Astrocyte of the spinal cord (primary cell): ENCODE results near the gene TRIM17.

Experiments used
- DNase-seq: peaks from one replicate; pipeline ENCODE4 v3.0.0; 2011; ENCODE audit warnings: low read depth, low spot score
- H3K4me3 ChIP-seq: 2 replicates; pipeline ENCODE4 v1.5.1; 2011; ENCODE audit warnings: low read depth, mild to moderate bottlenecking, low read length, moderate library complexity
- in situ Hi-C: cut with HindIII; loops from 2 replicates; pipeline ENCODE4 v1.10.0; 2017; ENCODE audit warnings: low sequenced_read_pairs
- TF ChIP-seq, protein P1 (sequence below): IDR thresholded peaks from 2 replicates; pipeline ENCODE4 v1.5.1; 2012; ENCODE audit warnings: low read depth, mild to moderate bottlenecking, low read length, inconsistent platforms

The TRIM17 gene

DNA sequence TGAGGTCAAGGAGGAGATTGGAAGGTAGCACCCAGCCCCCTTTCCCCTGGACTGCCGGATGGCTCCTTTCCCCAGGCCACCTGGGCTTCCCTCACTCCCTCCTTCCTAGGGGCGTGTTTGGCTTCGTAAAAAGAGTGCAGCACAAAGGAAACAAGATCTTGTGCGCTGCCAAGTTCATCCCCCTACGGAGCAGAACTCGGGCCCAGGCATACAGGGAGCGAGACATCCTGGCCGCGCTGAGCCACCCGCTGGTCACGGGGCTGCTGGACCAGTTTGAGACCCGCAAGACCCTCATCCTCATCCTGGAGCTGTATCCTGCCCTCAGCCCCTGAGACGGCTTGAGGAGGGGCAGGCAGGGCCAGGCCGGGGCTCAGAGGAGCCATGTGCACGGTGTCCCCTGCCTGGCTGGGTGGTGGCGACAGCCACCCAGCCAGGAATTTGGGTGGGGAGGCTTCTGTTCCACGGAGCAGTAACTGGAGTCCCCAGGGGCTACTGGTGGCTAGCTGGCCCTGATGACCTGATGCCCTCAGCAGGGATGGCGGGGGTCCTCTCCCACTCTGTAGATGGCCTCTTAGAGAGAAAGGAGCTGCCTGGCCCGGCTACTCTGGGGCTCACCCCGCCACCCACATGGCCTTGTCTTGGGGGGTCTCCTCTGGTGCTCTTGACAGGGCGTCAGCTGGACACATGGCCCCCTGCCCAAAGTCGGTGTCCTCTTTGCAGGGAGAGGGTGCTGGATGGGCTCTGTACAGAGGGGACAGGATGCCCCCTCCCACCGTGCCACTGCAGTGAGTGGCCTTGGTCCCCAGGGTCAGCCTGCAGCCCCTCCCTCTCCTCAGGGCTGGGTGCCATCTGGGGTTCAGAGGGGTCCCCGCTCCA lies 49.6 kb downstream of the TRIM17 start:
- DNase-seq, result no peak
- no peak overlapping the region for H3K4me3 ChIP-seq
- in situ Hi-C loops, result no loop called here
- TF ChIP-seq, protein P1, sequence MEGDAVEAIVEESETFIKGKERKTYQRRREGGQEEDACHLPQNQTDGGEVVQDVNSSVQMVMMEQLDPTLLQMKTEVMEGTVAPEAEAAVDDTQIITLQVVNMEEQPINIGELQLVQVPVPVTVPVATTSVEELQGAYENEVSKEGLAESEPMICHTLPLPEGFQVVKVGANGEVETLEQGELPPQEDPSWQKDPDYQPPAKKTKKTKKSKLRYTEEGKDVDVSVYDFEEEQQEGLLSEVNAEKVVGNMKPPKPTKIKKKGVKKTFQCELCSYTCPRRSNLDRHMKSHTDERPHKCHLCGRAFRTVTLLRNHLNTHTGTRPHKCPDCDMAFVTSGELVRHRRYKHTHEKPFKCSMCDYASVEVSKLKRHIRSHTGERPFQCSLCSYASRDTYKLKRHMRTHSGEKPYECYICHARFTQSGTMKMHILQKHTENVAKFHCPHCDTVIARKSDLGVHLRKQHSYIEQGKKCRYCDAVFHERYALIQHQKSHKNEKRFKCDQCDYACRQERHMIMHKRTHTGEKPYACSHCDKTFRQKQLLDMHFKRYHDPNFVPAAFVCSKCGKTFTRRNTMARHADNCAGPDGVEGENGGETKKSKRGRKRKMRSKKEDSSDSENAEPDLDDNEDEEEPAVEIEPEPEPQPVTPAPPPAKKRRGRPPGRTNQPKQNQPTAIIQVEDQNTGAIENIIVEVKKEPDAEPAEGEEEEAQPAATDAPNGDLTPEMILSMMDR, result no peak

DNA sequence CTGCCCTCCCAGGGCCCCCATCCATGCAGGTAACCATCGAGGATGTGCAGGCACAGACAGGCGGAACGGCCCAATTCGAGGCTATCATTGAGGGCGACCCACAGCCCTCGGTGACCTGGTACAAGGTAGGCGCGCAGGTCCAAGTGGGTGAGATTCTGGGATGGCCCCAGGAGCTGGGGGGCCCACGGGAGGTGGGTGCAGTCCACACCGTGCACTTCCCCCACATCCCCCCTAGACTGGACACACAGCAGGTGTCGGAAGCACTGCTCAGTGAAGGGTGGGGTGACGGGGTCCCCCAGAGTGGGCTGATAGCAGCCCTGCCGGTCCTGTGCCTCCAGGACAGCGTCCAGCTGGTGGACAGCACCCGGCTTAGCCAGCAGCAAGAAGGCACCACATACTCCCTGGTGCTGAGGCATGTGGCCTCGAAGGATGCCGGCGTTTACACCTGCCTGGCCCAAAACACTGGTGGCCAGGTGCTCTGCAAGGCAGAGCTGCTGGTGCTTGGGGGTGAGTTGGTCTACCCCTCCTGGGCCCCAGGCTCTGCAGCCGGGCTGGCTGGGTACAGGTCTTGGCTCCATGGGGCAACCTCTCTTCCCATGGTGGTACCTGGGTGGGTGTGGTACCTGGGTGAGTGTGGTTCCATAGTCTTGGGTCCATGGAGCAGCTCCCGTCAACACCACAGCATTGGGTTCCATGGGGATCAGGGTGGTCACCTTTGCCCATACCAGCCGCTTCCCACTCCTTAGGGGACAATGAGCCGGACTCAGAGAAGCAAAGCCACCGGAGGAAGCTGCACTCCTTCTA lies 50.4 kb downstream of the TRIM17 start:
- in situ Hi-C loops, result no loop called here
- no peak overlapping the region for H3K4me3 ChIP-seq
- TF ChIP-seq, protein P1, result no peak
- no peak for DNase-seq

DNA sequence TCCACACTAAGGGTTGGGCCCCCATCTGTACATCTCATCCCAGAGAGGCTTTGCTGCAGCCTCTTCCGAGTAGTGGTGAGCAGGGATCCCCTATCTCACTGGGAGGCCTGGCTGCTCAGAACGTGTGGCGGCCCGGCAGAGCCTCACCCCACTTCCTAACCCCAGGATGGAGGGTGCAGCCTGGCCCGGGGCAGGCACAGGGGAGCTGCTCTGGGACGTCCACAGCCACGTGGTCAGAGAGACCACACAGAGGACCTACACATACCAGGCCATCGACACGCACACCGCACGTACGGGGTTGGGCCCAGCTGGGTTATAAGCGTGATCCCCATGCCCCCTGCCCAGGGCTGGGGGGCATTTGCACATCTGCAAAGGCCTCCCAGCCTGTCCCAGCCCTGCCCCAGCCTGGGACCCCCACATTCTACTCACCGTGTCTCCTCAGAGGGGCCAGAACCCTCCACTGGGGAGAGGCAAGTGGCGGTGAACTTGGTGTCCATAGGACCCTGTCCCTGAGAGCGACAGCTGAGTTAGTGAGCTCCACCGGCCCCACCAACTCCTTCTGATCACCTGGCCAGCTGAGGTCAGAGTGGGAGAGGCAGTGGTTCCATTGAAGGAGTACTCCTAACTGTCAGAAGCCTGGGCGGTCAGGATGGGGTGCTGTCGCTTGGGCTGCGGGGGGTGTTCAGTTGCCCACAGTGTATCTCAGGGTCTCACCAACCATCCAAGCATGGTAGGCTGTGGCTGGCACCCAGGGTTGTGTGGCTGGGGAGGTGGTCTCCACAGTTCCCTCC lies 51.2 kb downstream of the TRIM17 start:
- no peak overlapping the region for H3K4me3 ChIP-seq
- TF ChIP-seq, protein P1, result no peak
- no peak for DNase-seq
- in situ Hi-C loops, result no loop called here

DNA sequence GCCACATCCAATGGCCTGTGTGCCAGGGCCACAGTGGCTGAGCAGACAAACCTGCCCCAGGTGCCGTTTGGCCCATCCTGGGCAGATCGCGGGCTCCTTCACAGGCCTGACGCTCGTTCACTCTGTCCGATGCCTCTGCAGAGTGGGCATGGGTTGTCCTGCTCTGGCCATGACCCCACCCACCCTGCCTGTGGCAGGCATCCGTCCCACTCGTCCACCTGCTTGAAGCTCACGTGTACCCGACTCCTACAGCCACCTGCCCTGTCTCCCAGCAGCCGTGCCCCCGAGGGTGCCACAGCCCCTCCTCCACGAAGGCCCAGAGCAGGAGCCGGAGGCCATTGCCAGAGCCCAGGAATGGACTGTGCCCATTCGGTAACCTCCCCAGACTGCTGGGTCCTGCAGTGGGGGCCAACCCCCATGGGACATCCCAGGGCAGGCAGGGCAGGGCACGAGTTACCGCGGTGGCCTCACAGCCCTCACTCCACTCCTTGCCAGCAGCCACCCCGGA lies 51.9 kb downstream of the TRIM17 start:
- TF ChIP-seq, protein P1, result no peak
- no peak overlapping the region for H3K4me3 ChIP-seq
- DNase-seq, result no peak
- in situ Hi-C loops, result no loop called here

DNA sequence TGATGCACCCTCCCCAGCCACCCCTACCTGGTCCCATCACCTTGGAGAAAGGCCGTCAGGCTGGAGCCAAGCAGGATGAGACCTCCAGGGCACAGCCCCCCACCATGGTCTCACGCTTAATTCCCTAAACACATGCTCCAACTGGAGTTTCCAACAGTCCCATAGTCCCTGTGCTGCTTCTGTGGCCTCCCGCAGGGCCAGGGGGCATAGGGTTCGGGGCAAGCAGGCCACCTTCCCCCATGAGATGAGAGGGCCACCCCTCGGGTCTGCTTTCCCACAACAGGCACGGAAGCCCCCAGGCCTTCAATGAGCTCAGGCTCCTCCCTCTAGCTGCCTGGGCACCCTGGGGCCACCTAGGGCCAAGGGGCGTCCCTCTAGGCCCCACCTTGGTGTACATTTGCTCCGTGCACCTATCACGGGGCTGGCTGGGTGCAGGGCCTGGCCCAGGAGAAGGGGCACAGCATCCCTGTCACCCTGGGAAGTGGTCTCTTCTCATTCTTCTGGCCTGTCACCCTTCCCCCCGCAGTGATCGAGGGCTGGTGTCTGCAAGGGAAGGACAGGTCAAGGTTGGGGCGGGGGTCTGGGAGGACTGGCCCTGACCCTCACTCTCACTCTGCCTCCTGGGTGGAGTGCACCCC lies 52.5 kb downstream of the TRIM17 start:
- TF ChIP-seq, protein P1, result no peak
- H3K4me3 ChIP-seq, result no peak overlapping the region
- in situ Hi-C loops, result no loop called here
- DNase-seq, result no peak

DNA sequence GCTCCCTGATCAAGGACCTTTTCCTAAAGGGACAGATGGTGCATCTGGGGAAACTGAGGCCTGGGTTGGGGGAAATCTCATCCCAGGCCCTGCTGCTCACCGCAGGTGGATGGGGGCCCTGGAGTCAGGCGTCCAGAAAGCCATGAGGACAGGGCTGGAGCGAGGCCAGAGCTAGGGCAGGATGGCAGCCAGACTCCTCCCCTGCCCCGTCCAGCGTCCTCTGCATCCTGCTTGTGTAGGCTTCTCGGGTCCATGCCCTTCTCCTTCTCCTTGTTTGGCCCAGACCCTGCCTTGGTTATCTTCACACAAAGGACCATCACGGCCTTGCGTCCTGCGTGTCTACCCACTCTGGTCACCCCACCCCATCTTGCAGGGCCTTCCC lies 53.0 kb downstream of the TRIM17 start:
- TF ChIP-seq, protein P1, result no peak
- in situ Hi-C loops, result no loop called here
- no peak for DNase-seq
- H3K4me3 ChIP-seq, result no peak overlapping the region
